HUES48 (cell line): Measurements from ENCODE around the gene DOCK9.

Source experiments
- H3K27ac ChIP-seq: one replicate; pipeline ENCODE4 v1.7.0; 2013; ENCODE audit warnings: low read depth, low read length, inconsistent platforms
- H3K27me3 ChIP-seq: 2 replicates; pipeline ENCODE4 v1.6.1; 2013; ENCODE audit warnings: mild to moderate bottlenecking, low read length; ENCODE audit not compliant: control insufficient read depth, insufficient read depth
- H3K36me3 ChIP-seq: 2 replicates; pipeline ENCODE4 v1.6.1; 2013; ENCODE audit warnings: low read length; ENCODE audit not compliant: control insufficient read depth, insufficient read depth
- H3K4me1 ChIP-seq: 2 replicates; pipeline ENCODE4 v1.6.1; 2013; ENCODE audit warnings: mild to moderate bottlenecking, low read length; ENCODE audit not compliant: control insufficient read depth, insufficient read depth
- H3K4me3 ChIP-seq: 2 replicates; pipeline ENCODE4 v1.5.1; 2013; ENCODE audit warnings: mild to moderate bottlenecking, low read depth, low read length
- H3K9ac ChIP-seq: 2 replicates; pipeline ENCODE4 v1.6.1; 2013; ENCODE audit warnings: mild to moderate bottlenecking, low read depth, low read length, moderate library complexity
- H3K9me3 ChIP-seq: 2 replicates; pipeline ENCODE4 v1.6.1; 2013; ENCODE audit warnings: low read length; ENCODE audit not compliant: control insufficient read depth, insufficient read depth

The DOCK9 gene

GRCh38 chr13:98781905-98782304, 196.0 kb downstream of the DOCK9 start:
- Histone ChIP-seq H3K9me3 (0 out of 2 replicates have a peak, but pooled peaks cover 2% of the 10 kb centered on the region), H3K4me1 (no peaks in the 10 kb centered on the region), H3K36me3 (no peaks in the 10 kb centered on the region), H3K27me3 (no peaks in the 10 kb centered on the region), H3K4me3 (no peak overlapping the region), H3K27ac (no peak overlapping the region), H3K9ac (no peak overlapping the region)

- H3K4me3 ChIP-seq = no peak overlapping the region
- no peaks in the 10 kb centered on the region for H3K27me3 ChIP-seq
- no peak overlapping the region for H3K9ac ChIP-seq
- H3K36me3 ChIP-seq = no peaks in the 10 kb centered on the region
- 0 out of 2 replicates have a peak, but pooled peaks cover 2% of the 10 kb centered on the region for H3K9me3 ChIP-seq
- H3K4me1 ChIP-seq = no peaks in the 10 kb centered on the region
- no peak overlapping the region for H3K27ac ChIP-seq
Measured at GRCh38 chr13:98781470-98781869, 196.4 kb downstream of the DOCK9 start.

- Histone ChIP-seq H3K9me3 (0 out of 2 replicates have a peak, but pooled peaks cover 2% of the 10 kb centered on the region), H3K4me3 (no peak overlapping the region), H3K4me1 (no peaks in the 10 kb centered on the region), H3K27ac (no peak overlapping the region), H3K36me3 (no peaks in the 10 kb centered on the region), H3K27me3 (no peaks in the 10 kb centered on the region), H3K9ac (no peak overlapping the region)
Measured at GRCh38 chr13:98781045-98781444, 196.8 kb downstream of the DOCK9 start.

GRCh38 chr13:98780451-98780850, 197.4 kb downstream of the DOCK9 start:
- Histone ChIP-seq H3K4me3 (no peak overlapping the region), H3K36me3 (no peaks in the 10 kb centered on the region), H3K9ac (no peak overlapping the region), H3K9me3 (0 out of 2 replicates have a peak, but pooled peaks cover 2% of the 10 kb centered on the region), H3K27ac (no peak overlapping the region), H3K27me3 (no peaks in the 10 kb centered on the region), H3K4me1 (no peaks in the 10 kb centered on the region)

GRCh38 chr13:98779695-98780094, 198.2 kb downstream of the DOCK9 start:
- no peak overlapping the region for H3K9ac ChIP-seq
- H3K27me3 ChIP-seq = no peaks in the 10 kb centered on the region
- H3K4me3 ChIP-seq = no peak overlapping the region
- H3K27ac ChIP-seq = no peak overlapping the region
- H3K9me3 ChIP-seq = 0 out of 2 replicates have a peak, but pooled peaks cover 2% of the 10 kb centered on the region
- H3K36me3 ChIP-seq = no peaks in the 10 kb centered on the region
- no peaks in the 10 kb centered on the region for H3K4me1 ChIP-seq

GRCh38 chr13:98778749-98779148, 199.1 kb downstream of the DOCK9 start:
- H3K4me3 ChIP-seq = no peak overlapping the region
- H3K4me1 ChIP-seq = no peaks in the 10 kb centered on the region
- H3K27me3 ChIP-seq = no peaks in the 10 kb centered on the region
- no peak overlapping the region for H3K9ac ChIP-seq
- H3K9me3 ChIP-seq = 0 out of 2 replicates have a peak, but pooled peaks cover 2% of the 10 kb centered on the region
- H3K27ac ChIP-seq = no peak overlapping the region
- no peaks in the 10 kb centered on the region for H3K36me3 ChIP-seq

GRCh38 chr13:98776644-98777043, 201.2 kb downstream of the DOCK9 start:
- Histone ChIP-seq H3K4me1 (no peaks in the 10 kb centered on the region), H3K9me3 (0 out of 2 replicates have a peak, but pooled peaks cover 2% of the 10 kb centered on the region), H3K9ac (no peak overlapping the region), H3K36me3 (no peaks in the 10 kb centered on the region), H3K27me3 (no peaks in the 10 kb centered on the region), H3K4me3 (no peak overlapping the region), H3K27ac (no peak overlapping the region)

GRCh38 chr13:98775844-98776598, 201.8 kb downstream of the DOCK9 start:
- H3K9me3 ChIP-seq = 0 out of 2 replicates have a peak, but pooled peaks cover under 1% of the 10 kb centered on the region
- H3K27me3 ChIP-seq = no peaks in the 10 kb centered on the region
- H3K27ac ChIP-seq = no peak overlapping the region
- no peaks in the 10 kb centered on the region for H3K36me3 ChIP-seq
- H3K9ac ChIP-seq = no peak overlapping the region
- H3K4me1 ChIP-seq = no peaks in the 10 kb centered on the region
- H3K4me3 ChIP-seq = no peak overlapping the region

GRCh38 chr13:98775386-98775785, 202.5 kb downstream of the DOCK9 start:
- no peaks in the 10 kb centered on the region for H3K27me3 ChIP-seq
- H3K9ac ChIP-seq = no peak overlapping the region
- no peak overlapping the region for H3K27ac ChIP-seq

GRCh38 chr13:98774776-98775175, 203.1 kb downstream of the DOCK9 start:
- no peak overlapping the region for H3K27ac ChIP-seq
- H3K36me3 ChIP-seq = no peaks in the 10 kb centered on the region

More at GRCh38 chr13:98775386-98775785, 202.5 kb downstream of the DOCK9 start:
- Histone ChIP-seq H3K9me3 (no peaks in the 10 kb centered on the region), H3K36me3 (no peaks in the 10 kb centered on the region), H3K4me3 (no peak overlapping the region), H3K4me1 (no peaks in the 10 kb centered on the region)

GRCh38 chr13:98773921-98774320, 203.9 kb downstream of the DOCK9 start:
- Histone ChIP-seq H3K27ac (no peak overlapping the region), H3K9me3 (no peaks in the 10 kb centered on the region), H3K27me3 (no peaks in the 10 kb centered on the region), H3K4me3 (no peak overlapping the region), H3K36me3 (no peaks in the 10 kb centered on the region), H3K4me1 (no peaks in the 10 kb centered on the region), H3K9ac (no peak overlapping the region)

More at GRCh38 chr13:98774776-98775175, 203.1 kb downstream of the DOCK9 start:
- H3K9ac ChIP-seq = no peak overlapping the region
- no peaks in the 10 kb centered on the region for H3K4me1 ChIP-seq
- H3K4me3 ChIP-seq = no peak overlapping the region
- no peaks in the 10 kb centered on the region for H3K27me3 ChIP-seq
- no peaks in the 10 kb centered on the region for H3K9me3 ChIP-seq
